Measurements from ENCODE around the gene NUP210.

The NUP210 gene

GRCh38 chr3:13391308-13391707 lies 28.8 kb downstream of the NUP210 start:
- H2BK15ac ChIP-seq (replicated peaks; ENCODE audit: low read depth): no peak overlapping the region
- no peak overlapping the region for H3K27ac ChIP-seq (ENCODE audit: low read depth, low read length)

GRCh38 chr3:13389378-13389777 lies 30.7 kb downstream of the NUP210 start:
- no peaks in the 10 kb centered on the region for H3K79me2 ChIP-seq (ENCODE audit: control insufficient read depth, insufficient read depth, low read length)
- H2AK5ac ChIP-seq (ENCODE audit: low read length): no peak overlapping the region
- H2BK15ac ChIP-seq (replicated peaks; ENCODE audit: low read depth): no peak overlapping the region
- no peak overlapping the region for H4K8ac ChIP-seq (ENCODE audit: low read depth, low read length)
- no peak for DNase-seq
- H3K4me2 ChIP-seq (ENCODE audit: low read length): no peak overlapping the region
- H3K27me3 ChIP-seq (ENCODE audit: insufficient read depth, low read length, poor library complexity): no peaks in the 10 kb centered on the region
- H3K36me3 ChIP-seq (ENCODE audit: control insufficient read depth, insufficient read depth, low read length): no peaks in the 10 kb centered on the region
- H4K5ac ChIP-seq (ENCODE audit: low read length): no peak overlapping the region
- no peak overlapping the region for H3K23ac ChIP-seq (ENCODE audit: low read length)
- no peak overlapping the region for H3K4me3 ChIP-seq (ENCODE audit: low read length)
- no peak overlapping the region for H2BK5ac ChIP-seq (ENCODE audit: low read length)
- H3K18ac ChIP-seq (ENCODE audit: low read length): no peak overlapping the region
- H3K56ac ChIP-seq (ENCODE audit: low read length): no peak overlapping the region
- H3K79me1 ChIP-seq (ENCODE audit: low read length): no peaks in the 10 kb centered on the region
- H3K9ac ChIP-seq (ENCODE audit: low read length): no peak overlapping the region
- no peak overlapping the region for H2BK120ac ChIP-seq (ENCODE audit: low read depth, low read length)
- WGBS (ENCODE audit: extremely low coverage, insufficient coverage, low lambda C conversion rate): no CpG with 5 or more reads among the region's 7 CpGs
- H3K4ac ChIP-seq (ENCODE audit: low read depth, low read length): no peak overlapping the region
- H3K4me1 ChIP-seq (ENCODE audit: control insufficient read depth, low read depth, low read length): no peaks in the 10 kb centered on the region
- no peak overlapping the region for H3K27ac ChIP-seq (ENCODE audit: low read depth, low read length)

More at GRCh38 chr3:13391308-13391707, 28.8 kb downstream of the NUP210 start:
- no peak overlapping the region for H3K4me3 ChIP-seq (ENCODE audit: low read length)
- no peak overlapping the region for H3K56ac ChIP-seq (ENCODE audit: low read length)
- no peak overlapping the region for H4K8ac ChIP-seq (ENCODE audit: low read depth, low read length)
- H3K18ac ChIP-seq (ENCODE audit: low read length): no peak overlapping the region
- H4K5ac ChIP-seq (ENCODE audit: low read length): no peak overlapping the region
- no peak overlapping the region for H3K23ac ChIP-seq (ENCODE audit: low read length)
- no peak overlapping the region for H2AK5ac ChIP-seq (ENCODE audit: low read length)
- WGBS (ENCODE audit: extremely low coverage, insufficient coverage, low lambda C conversion rate): no CpG with 5 or more reads among the region's 7 CpGs
- H3K79me1 ChIP-seq (ENCODE audit: low read length): no peaks in the 10 kb centered on the region
- no peaks in the 10 kb centered on the region for H3K4me1 ChIP-seq (ENCODE audit: control insufficient read depth, low read depth, low read length)
- no peak overlapping the region for H2BK120ac ChIP-seq (ENCODE audit: low read depth, low read length)
- no peak for DNase-seq
- H3K9ac ChIP-seq (ENCODE audit: low read length): no peak overlapping the region
- H3K4me2 ChIP-seq (ENCODE audit: low read length): no peak overlapping the region
- H3K4ac ChIP-seq (ENCODE audit: low read depth, low read length): no peak overlapping the region
- H2BK5ac ChIP-seq (ENCODE audit: low read length): no peak overlapping the region
- no peaks in the 10 kb centered on the region for H3K27me3 ChIP-seq (ENCODE audit: insufficient read depth, low read length, poor library complexity)
- no peaks in the 10 kb centered on the region for H3K79me2 ChIP-seq (ENCODE audit: control insufficient read depth, insufficient read depth, low read length)
- H3K36me3 ChIP-seq (ENCODE audit: control insufficient read depth, insufficient read depth, low read length): no peaks in the 10 kb centered on the region

GRCh38 chr3:13388816-13389215 lies 31.3 kb downstream of the NUP210 start:
- Histone ChIP-seq H3K56ac (ENCODE audit: low read length) (no peak overlapping the region), H3K27ac (ENCODE audit: low read depth, low read length) (no peak overlapping the region), H3K18ac (ENCODE audit: low read length) (no peak overlapping the region), H4K8ac (ENCODE audit: low read depth, low read length) (no peak overlapping the region), H3K27me3 (ENCODE audit: insufficient read depth, low read length, poor library complexity) (no peaks in the 10 kb centered on the region), H2BK15ac (replicated peaks; ENCODE audit: low read depth) (no peak overlapping the region), H3K36me3 (ENCODE audit: control insufficient read depth, insufficient read depth, low read length) (no peaks in the 10 kb centered on the region), H4K5ac (ENCODE audit: low read length) (no peak overlapping the region), H2AK5ac (ENCODE audit: low read length) (no peak overlapping the region), H2BK120ac (ENCODE audit: low read depth, low read length) (no peak overlapping the region), H3K23ac (ENCODE audit: low read length) (no peak overlapping the region), H3K4me1 (ENCODE audit: control insufficient read depth, low read depth, low read length) (no peaks in the 10 kb centered on the region), H3K9ac (ENCODE audit: low read length) (no peak overlapping the region), H3K79me1 (ENCODE audit: low read length) (no peaks in the 10 kb centered on the region), H3K4me3 (ENCODE audit: low read length) (no peak overlapping the region), H3K4me2 (ENCODE audit: low read length) (no peak overlapping the region), H2BK5ac (ENCODE audit: low read length) (no peak overlapping the region), H3K79me2 (ENCODE audit: control insufficient read depth, insufficient read depth, low read length) (no peaks in the 10 kb centered on the region), H3K4ac (ENCODE audit: low read depth, low read length) (no peak overlapping the region)
- no CpG with 5 or more reads among the region's 13 CpGs for WGBS (ENCODE audit: extremely low coverage, insufficient coverage, low lambda C conversion rate)
- no peak for DNase-seq

- no CpG with 5 or more reads among the region's 3 CpGs for WGBS (ENCODE audit: extremely low coverage, insufficient coverage, low lambda C conversion rate)
Observed at GRCh38 chr3:13385373-13385965, 34.7 kb downstream of the NUP210 start.

GRCh38 chr3:13380971-13381370 lies 39.2 kb downstream of the NUP210 start:
- H3K23ac ChIP-seq (ENCODE audit: low read length): no peak overlapping the region
- H3K56ac ChIP-seq (ENCODE audit: low read length): no peak overlapping the region
- no peaks in the 10 kb centered on the region for H3K4me1 ChIP-seq (ENCODE audit: control insufficient read depth, low read depth, low read length)
- H3K36me3 ChIP-seq (ENCODE audit: control insufficient read depth, insufficient read depth, low read length): no peaks in the 10 kb centered on the region
- H3K79me2 ChIP-seq (ENCODE audit: control insufficient read depth, insufficient read depth, low read length): no peaks in the 10 kb centered on the region
- H3K9ac ChIP-seq (ENCODE audit: low read length): no peak overlapping the region
- H3K18ac ChIP-seq (ENCODE audit: low read length): no peak overlapping the region
- no peak overlapping the region for H3K4me2 ChIP-seq (ENCODE audit: low read length)
- no peaks in the 10 kb centered on the region for H3K27me3 ChIP-seq (ENCODE audit: insufficient read depth, low read length, poor library complexity)
- H3K4me3 ChIP-seq (ENCODE audit: low read length): no peak overlapping the region
- no peak overlapping the region for H2BK120ac ChIP-seq (ENCODE audit: low read depth, low read length)
- no peak overlapping the region for H4K5ac ChIP-seq (ENCODE audit: low read length)
- no peak overlapping the region for H3K4ac ChIP-seq (ENCODE audit: low read depth, low read length)
- no peak overlapping the region for H2BK15ac ChIP-seq (replicated peaks; ENCODE audit: low read depth)
- no peak overlapping the region for H2BK5ac ChIP-seq (ENCODE audit: low read length)
- DNase-seq: no peak
- no peak overlapping the region for H2AK5ac ChIP-seq (ENCODE audit: low read length)
- H3K27ac ChIP-seq (ENCODE audit: low read depth, low read length): no peak overlapping the region
- no peak overlapping the region for H4K8ac ChIP-seq (ENCODE audit: low read depth, low read length)
- no peaks in the 10 kb centered on the region for H3K79me1 ChIP-seq (ENCODE audit: low read length)

More at GRCh38 chr3:13385373-13385965, 34.7 kb downstream of the NUP210 start:
- H2BK15ac ChIP-seq (replicated peaks; ENCODE audit: low read depth): no peak overlapping the region
- H3K4me2 ChIP-seq (ENCODE audit: low read length): no peak overlapping the region
- no peaks in the 10 kb centered on the region for H3K79me2 ChIP-seq (ENCODE audit: control insufficient read depth, insufficient read depth, low read length)
- H2BK120ac ChIP-seq (ENCODE audit: low read depth, low read length): no peak overlapping the region
- no peak overlapping the region for H3K9ac ChIP-seq (ENCODE audit: low read length)
- no peak overlapping the region for H3K4me3 ChIP-seq (ENCODE audit: low read length)
- H3K23ac ChIP-seq (ENCODE audit: low read length): no peak overlapping the region
- H4K8ac ChIP-seq (ENCODE audit: low read depth, low read length): no peak overlapping the region
- H3K56ac ChIP-seq (ENCODE audit: low read length): no peak overlapping the region
- no peaks in the 10 kb centered on the region for H3K27me3 ChIP-seq (ENCODE audit: insufficient read depth, low read length, poor library complexity)
- DNase-seq: no peak
- H3K4ac ChIP-seq (ENCODE audit: low read depth, low read length): no peak overlapping the region
- no peak overlapping the region for H2BK5ac ChIP-seq (ENCODE audit: low read length)
- H4K5ac ChIP-seq (ENCODE audit: low read length): no peak overlapping the region
- H2AK5ac ChIP-seq (ENCODE audit: low read length): no peak overlapping the region
- H3K36me3 ChIP-seq (ENCODE audit: control insufficient read depth, insufficient read depth, low read length): no peaks in the 10 kb centered on the region
- H3K4me1 ChIP-seq (ENCODE audit: control insufficient read depth, low read depth, low read length): no peaks in the 10 kb centered on the region
- H3K79me1 ChIP-seq (ENCODE audit: low read length): no peaks in the 10 kb centered on the region
- H3K18ac ChIP-seq (ENCODE audit: low read length): no peak overlapping the region
- no peak overlapping the region for H3K27ac ChIP-seq (ENCODE audit: low read depth, low read length)

GRCh38 chr3:13379201-13379830 lies 40.8 kb downstream of the NUP210 start:
- H3K4me3 ChIP-seq (ENCODE audit: low read length): no peak overlapping the region
- H3K56ac ChIP-seq (ENCODE audit: low read length): no peak overlapping the region
- H3K4ac ChIP-seq (ENCODE audit: low read depth, low read length): no peak overlapping the region
- H3K23ac ChIP-seq (ENCODE audit: low read length): no peak overlapping the region
- no peaks in the 10 kb centered on the region for H3K36me3 ChIP-seq (ENCODE audit: control insufficient read depth, insufficient read depth, low read length)
- no peak overlapping the region for H2BK15ac ChIP-seq (replicated peaks; ENCODE audit: low read depth)
- no peak overlapping the region for H4K8ac ChIP-seq (ENCODE audit: low read depth, low read length)
- no peak overlapping the region for H3K4me2 ChIP-seq (ENCODE audit: low read length)
- no peak overlapping the region for H4K5ac ChIP-seq (ENCODE audit: low read length)
- H3K18ac ChIP-seq (ENCODE audit: low read length): no peak overlapping the region
- no CpG with 5 or more reads among the region's 20 CpGs for WGBS (ENCODE audit: extremely low coverage, insufficient coverage, low lambda C conversion rate)
- no peak overlapping the region for H2BK120ac ChIP-seq (ENCODE audit: low read depth, low read length)
- no peak overlapping the region for H3K27ac ChIP-seq (ENCODE audit: low read depth, low read length)
- no peaks in the 10 kb centered on the region for H3K79me2 ChIP-seq (ENCODE audit: control insufficient read depth, insufficient read depth, low read length)
- no peaks in the 10 kb centered on the region for H3K4me1 ChIP-seq (ENCODE audit: control insufficient read depth, low read depth, low read length)
- DNase-seq: no peak
- no peak overlapping the region for H2BK5ac ChIP-seq (ENCODE audit: low read length)
- H2AK5ac ChIP-seq (ENCODE audit: low read length): no peak overlapping the region
- no peaks in the 10 kb centered on the region for H3K79me1 ChIP-seq (ENCODE audit: low read length)
- no peaks in the 10 kb centered on the region for H3K27me3 ChIP-seq (ENCODE audit: insufficient read depth, low read length, poor library complexity)
- H3K9ac ChIP-seq (ENCODE audit: low read length): no peak overlapping the region
